ENCODE data around the gene FSTL4.

FSTL4 gene

DNA sequence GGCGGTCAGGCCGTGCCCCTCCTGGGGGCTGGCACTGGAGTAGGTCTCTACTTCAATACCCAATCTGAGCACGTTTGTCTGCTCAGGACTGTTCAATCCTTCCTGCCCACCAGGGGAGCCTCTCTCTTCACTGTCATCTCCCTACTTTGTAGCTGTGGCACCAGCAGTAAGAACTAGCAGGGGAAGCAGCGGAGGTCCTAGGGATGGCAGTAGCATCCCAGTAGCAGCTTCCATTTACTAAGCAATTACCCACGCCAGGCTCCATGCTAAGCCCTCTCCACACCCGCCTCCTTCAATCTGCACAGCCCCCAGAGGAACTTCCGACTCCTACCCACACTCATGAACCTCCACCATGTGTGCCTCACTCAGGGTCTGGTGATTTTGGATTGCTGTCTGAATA is 31.7 kb downstream of the FSTL4 start:
- POLR2A ChIA-PET, result no interaction called here
- CTCF ChIA-PET, result no interaction called here
- TF ChIP-seq, protein P1, sequence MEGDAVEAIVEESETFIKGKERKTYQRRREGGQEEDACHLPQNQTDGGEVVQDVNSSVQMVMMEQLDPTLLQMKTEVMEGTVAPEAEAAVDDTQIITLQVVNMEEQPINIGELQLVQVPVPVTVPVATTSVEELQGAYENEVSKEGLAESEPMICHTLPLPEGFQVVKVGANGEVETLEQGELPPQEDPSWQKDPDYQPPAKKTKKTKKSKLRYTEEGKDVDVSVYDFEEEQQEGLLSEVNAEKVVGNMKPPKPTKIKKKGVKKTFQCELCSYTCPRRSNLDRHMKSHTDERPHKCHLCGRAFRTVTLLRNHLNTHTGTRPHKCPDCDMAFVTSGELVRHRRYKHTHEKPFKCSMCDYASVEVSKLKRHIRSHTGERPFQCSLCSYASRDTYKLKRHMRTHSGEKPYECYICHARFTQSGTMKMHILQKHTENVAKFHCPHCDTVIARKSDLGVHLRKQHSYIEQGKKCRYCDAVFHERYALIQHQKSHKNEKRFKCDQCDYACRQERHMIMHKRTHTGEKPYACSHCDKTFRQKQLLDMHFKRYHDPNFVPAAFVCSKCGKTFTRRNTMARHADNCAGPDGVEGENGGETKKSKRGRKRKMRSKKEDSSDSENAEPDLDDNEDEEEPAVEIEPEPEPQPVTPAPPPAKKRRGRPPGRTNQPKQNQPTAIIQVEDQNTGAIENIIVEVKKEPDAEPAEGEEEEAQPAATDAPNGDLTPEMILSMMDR (IDR thresholded peaks at IDR 0.05; ENCODE audit: insufficient read depth, low read length, missing control alignments), result no peak
- DNase-seq (ENCODE audit: low read depth, low spot score), result no peak
- no peak overlapping the region for H3K4me3 ChIP-seq (ENCODE audit: low read depth, low read length)

DNA sequence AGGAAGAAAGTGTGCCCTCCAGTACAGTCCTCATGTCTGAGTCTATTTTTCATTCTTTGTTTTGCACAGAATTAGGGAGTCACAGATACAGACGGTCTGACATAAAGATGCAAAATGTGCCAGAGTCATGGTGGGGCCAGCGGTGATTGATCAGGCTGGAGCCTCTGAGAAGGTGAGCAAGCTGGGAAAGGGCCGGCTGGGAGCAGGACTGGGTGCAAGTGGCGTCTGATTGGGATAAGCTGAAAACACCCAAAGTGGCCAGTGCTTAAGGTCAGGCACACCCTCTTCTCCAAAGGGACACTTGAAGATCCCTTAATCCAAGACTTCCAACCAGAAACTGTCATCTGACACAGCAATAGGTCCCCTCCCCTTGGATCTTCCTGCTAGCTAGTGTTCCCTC is 32.6 kb downstream of the FSTL4 start:
- ChIA-PET CTCF (no interaction called here), POLR2A (no interaction called here)
- no peak overlapping the region for H3K4me3 ChIP-seq (ENCODE audit: low read depth, low read length)
- DNase-seq (ENCODE audit: low read depth, low spot score), result no peak
- TF ChIP-seq, protein P1 (IDR thresholded peaks at IDR 0.05; ENCODE audit: insufficient read depth, low read length, missing control alignments), result no peak

DNA sequence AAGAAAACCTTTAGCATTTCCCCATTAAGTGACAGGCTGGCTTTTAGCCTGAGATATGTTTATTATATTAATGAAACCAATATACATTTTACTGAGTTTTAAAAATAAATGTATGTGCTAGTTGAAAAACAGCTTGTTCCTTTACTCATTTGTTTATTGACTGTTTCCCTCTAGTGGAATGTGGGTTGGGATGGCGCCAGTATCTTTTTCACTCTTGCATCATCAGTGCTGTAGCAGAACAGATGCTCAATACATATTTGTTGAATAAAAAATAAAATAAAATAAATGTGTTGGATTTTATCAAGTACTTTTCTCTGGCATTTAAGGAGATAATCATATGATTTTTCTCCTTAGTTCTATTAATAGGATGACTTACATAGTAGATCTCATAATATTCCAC is 43.0 kb downstream of the FSTL4 start:
- DNase-seq (ENCODE audit: low read depth, low spot score), result no peak
- ChIA-PET POLR2A (no interaction called here), CTCF (interaction anchor here (1.6 kb wide), 1 partner anchor 15 kb away, joined by 9 read pairs; no protein-coding TSS in a partner anchor)
- H3K4me3 ChIP-seq (ENCODE audit: low read depth, low read length), result no peak overlapping the region
- TF ChIP-seq, protein P1 (IDR thresholded peaks at IDR 0.05; ENCODE audit: insufficient read depth, low read length, missing control alignments), result no peak

DNA sequence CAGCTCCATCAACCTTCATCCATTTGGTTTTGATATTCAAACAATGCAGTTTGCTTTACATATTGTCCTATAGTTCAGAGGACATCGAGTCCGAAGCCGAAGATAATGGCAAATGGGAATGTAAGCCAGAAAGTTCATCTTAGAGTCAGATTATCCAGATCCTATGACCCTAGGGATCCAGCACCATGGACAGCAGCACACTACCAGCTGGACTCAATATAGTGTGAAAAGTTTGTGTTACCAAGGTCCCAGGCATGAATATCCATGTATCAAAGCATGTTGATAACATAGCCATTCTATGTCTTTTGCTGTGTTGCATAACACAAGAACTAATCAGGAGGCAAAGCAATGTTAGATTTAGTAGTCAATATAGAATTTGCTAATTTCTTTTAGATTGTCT is 46.3 kb downstream of the FSTL4 start:
- TF ChIP-seq, protein P1 (IDR thresholded peaks at IDR 0.05; ENCODE audit: insufficient read depth, low read length, missing control alignments), result no peak
- no peak for DNase-seq (ENCODE audit: low read depth, low spot score)
- ChIA-PET POLR2A (no interaction called here), CTCF (no interaction called here)
- H3K4me3 ChIP-seq (ENCODE audit: low read depth, low read length), result no peak overlapping the region

DNA sequence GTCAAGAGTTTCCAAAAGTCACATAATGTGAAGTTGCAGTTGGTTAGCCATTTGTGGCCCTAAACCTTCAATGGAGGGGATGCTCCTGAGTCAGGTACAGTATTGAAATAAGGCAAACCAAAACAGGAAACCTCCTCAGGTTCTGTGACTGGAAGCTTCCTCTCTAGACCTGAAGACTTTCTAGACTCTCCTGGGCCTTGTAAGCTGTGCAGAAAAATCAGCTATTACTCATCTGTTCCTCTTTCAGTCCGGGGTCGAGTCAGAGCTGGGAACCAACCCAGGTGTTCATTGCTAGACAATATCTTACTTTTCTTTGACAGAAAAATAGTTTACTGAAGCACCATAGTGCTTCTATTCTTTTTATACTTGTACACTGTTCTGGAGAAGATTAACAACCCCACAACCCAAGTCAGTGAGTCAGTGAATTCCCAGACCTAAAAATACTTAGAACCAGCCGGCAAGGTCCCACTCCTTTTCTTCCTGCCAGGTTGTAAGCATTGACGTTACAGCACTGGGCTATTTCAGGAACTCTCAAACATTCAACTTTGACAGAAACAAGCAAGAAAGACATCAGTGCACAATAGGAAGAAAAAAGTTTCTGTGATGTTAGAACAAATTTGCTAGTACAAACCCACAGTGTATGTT is 47.3 kb downstream of the FSTL4 start:
- CTCF ChIA-PET, result no interaction called here
- TF ChIP-seq, protein P1 (IDR thresholded peaks at IDR 0.05; ENCODE audit: insufficient read depth, low read length, missing control alignments), result no peak
- POLR2A ChIA-PET, result no interaction called here
- no peak for DNase-seq (ENCODE audit: low read depth, low spot score)
- no peak overlapping the region for H3K4me3 ChIP-seq (ENCODE audit: low read depth, low read length)

DNA sequence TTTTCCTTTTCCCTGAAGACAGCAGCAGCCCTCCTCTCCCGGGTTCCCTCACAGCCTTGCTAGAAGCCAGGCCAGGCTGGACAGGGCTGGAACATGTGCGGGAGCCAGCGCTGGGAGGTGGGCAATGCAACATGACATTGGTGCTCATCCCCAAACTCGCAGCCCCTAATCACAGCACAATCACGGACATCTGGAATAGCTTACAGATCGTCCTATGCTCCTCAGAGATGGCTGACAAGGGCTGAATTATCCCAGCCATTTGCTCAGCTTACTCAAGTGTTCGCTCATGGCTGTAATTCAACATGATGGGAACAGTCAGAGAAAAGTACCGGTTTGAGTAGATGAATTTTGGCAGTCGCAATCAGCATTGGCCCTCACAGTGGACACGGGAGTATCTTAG is 49.8 kb downstream of the FSTL4 start:
- DNase-seq (ENCODE audit: low read depth, low spot score), result no peak
- no peak overlapping the region for H3K4me3 ChIP-seq (ENCODE audit: low read depth, low read length)
- ChIA-PET CTCF (interaction anchor here (2.2 kb wide), 1 partner anchor 10 kb away, joined by 9 read pairs; no protein-coding TSS in a partner anchor), POLR2A (no interaction called here)
- TF ChIP-seq, protein P1 (IDR thresholded peaks at IDR 0.05; ENCODE audit: insufficient read depth, low read length, missing control alignments), result no peak
